GM23248 (cell line): ENCODE data around the gene GUCA2A. TPM values are rescaled to one million over a fixed set of nuclear protein-coding genes. Genes with fewer than 3 reads are reported as not detected.

ENCODE experiments used
- DNase-seq: peaks from one replicate; pipeline ENCODE4 v3.0.0-alpha.2; 2015
- H2AFZ ChIP-seq: fragments of 200-600 bp; sonication (generic); 2 replicates; pipeline ENCODE4 v1.6.1; 2016; ENCODE audit warnings: antibody characterized with exemption
- H3F3A ChIP-seq: fragments of 200-600 bp; sonication (generic); 2 replicates; pipeline ENCODE4 v1.6.1; 2016; ENCODE audit warnings: mild to moderate bottlenecking, antibody characterized with exemption, mixed run types; ENCODE audit not compliant: insufficient read depth
- H3K27ac ChIP-seq: fragments of 200-600 bp; sonication (generic); 2 replicates; pipeline ENCODE4 v1.5.1; 2016; ENCODE audit warnings: mild to moderate bottlenecking
- H3K27me3 ChIP-seq: fragments of 200-600 bp; sonication (generic); replicated peaks from 2 replicates; pipeline ENCODE4 v1.6.1; 2016; ENCODE audit warnings: mild to moderate bottlenecking; ENCODE audit not compliant: insufficient read depth
- H3K36me3 ChIP-seq: fragments of 200-600 bp; sonication (generic); 2 replicates; pipeline ENCODE4 v1.6.1; 2016; ENCODE audit warnings: low read depth, mild to moderate bottlenecking
- H3K4me1 ChIP-seq: fragments of 200-600 bp; sonication (generic); 2 replicates; pipeline ENCODE4 v1.6.1; 2016; ENCODE audit warnings: mild to moderate bottlenecking; ENCODE audit not compliant: insufficient read depth
- H3K4me2 ChIP-seq: fragments of 200-600 bp; sonication (generic); one replicate; pipeline ENCODE4 v1.6.1; 2016; ENCODE audit warnings: mild to moderate bottlenecking; ENCODE audit not compliant: unreplicated experiment
- H3K4me3 ChIP-seq: fragments of 200-600 bp; sonication (generic); 2 replicates; pipeline ENCODE4 v1.5.1; 2016; ENCODE audit warnings: mild to moderate bottlenecking
- H3K79me2 ChIP-seq: fragments of 200-600 bp; sonication (generic); 2 replicates; pipeline ENCODE4 v1.6.1; 2016; ENCODE audit warnings: mild to moderate bottlenecking; ENCODE audit not compliant: insufficient read depth
- H3K9ac ChIP-seq: fragments of 200-600 bp; sonication (generic); 2 replicates; pipeline ENCODE4 v1.6.1; 2016; ENCODE audit warnings: mild to moderate bottlenecking
- H3K9me2 ChIP-seq: fragments of 200-600 bp; sonication (generic); 2 replicates; pipeline ENCODE4 v1.6.1; 2016; ENCODE audit warnings: mixed run types, mild to moderate bottlenecking, moderate library complexity; ENCODE audit not compliant: insufficient read depth
- H3K9me3 ChIP-seq: fragments of 200-600 bp; sonication (generic); one replicate; pipeline ENCODE4 v1.6.1; 2017; ENCODE audit warnings: low read depth
- H4K20me1 ChIP-seq: fragments of 200-600 bp; sonication (generic); 2 replicates; pipeline ENCODE4 v1.6.0; 2016; ENCODE audit not compliant: insufficient read depth
- EZH2 ChIP-seq: fragments of 200-600 bp; sonication (generic); IDR thresholded peaks from 2 replicates; pipeline ENCODE4 v1.6.1; 2018; ENCODE audit warnings: antibody characterized with exemption, mild to moderate bottlenecking; ENCODE audit not compliant: insufficient read depth, poor library complexity, severe bottlenecking
- EZH2phosphoT487 ChIP-seq: fragments of 200-600 bp; sonication (generic); IDR thresholded peaks from 2 replicates; pipeline ENCODE4 v1.6.1; 2018; ENCODE audit warnings: antibody characterized with exemption, moderate library complexity, mild to moderate bottlenecking, low read depth; ENCODE audit not compliant: insufficient read depth
- WGBS, 2 experiments: methylation state at CpG; one replicate each; pipeline ENCODE4 v1.1.6; 2015 to 2017; ENCODE audit warnings: low lambda C conversion rate in 2 of 2, low coverage in 1 of 2; ENCODE audit errors: missing lambda C conversion rate in 2 of 2; 5-methylcytosine and 5-hydroxymethylcytosine counted together
- in situ Hi-C: fragments of 300-500 bp; cut with MboI; formaldehyde crosslinking; loops from 2 replicates; pipeline ENCODE4 v1.15.0; 2020
- polyA plus RNA-seq: library from polyadenylated mRNA; unstranded; fragments of >200 nt; fragmentation: Nextera tagmentation; extraction: Ambion mirVana; gene quantifications from 2 replicates; pipeline ENCODE4 v1.2.1, GENCODE V29; 2016
- total RNA-seq: library from RNA; depleted of rRNA; stranded (reverse); fragments of >200 nt; shearing (Covaris generic); gene quantifications from 2 replicates; pipeline ENCODE4 v1.2.3, GENCODE V29; 2014

GUCA2A gene
- total and polyA plus RNA-seq, 2 experiments from 2014 or later, result not detected

DNA sequence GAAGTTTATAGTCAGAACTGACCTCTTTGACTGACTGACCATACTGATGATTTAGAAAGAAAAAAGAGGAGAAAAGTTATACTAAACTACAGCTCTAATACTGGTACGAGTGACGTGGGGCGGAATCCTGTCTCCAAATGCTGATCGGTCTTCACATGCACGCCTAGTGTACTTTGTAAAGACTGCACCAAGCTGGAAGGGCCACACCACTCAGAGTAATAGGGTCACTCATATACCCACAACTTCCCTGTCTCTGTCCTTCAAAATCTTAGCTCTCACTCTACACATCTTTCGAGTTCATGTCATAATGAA, 19.4 kb upstream of the GUCA2A start:
- peaks cover 27% of the 10 kb centered on the region for H3K36me3 ChIP-seq
- H3K4me2 ChIP-seq, result no peak overlapping the region
- no peaks in the 10 kb centered on the region for H3K79me2 ChIP-seq
- no peak overlapping the region for H2AFZ ChIP-seq
- in situ Hi-C loops, result no loop called here
- no peaks in the 10 kb centered on the region for H3K9me3 ChIP-seq
- TF ChIP-seq EZH2phosphoT487 (no peak), EZH2 (no peak)
- H3F3A ChIP-seq, result peaks cover 35% of the 10 kb centered on the region
- no peak for DNase-seq
- no peak overlapping the region for H3K9ac ChIP-seq
- H3K4me3 ChIP-seq, result no peak overlapping the region
- WGBS, 2 experiments, result 98 to 100% methylated on average over 6 of the region's 6 CpGs
- H3K9me2 ChIP-seq, result no peaks in the 10 kb centered on the region
- peaks cover 22% of the 10 kb centered on the region for H3K4me1 ChIP-seq
- H4K20me1 ChIP-seq, result no peaks in the 10 kb centered on the region
- no peak overlapping the region for H3K27ac ChIP-seq
- no peaks in the 10 kb centered on the region for H3K27me3 ChIP-seq

DNA sequence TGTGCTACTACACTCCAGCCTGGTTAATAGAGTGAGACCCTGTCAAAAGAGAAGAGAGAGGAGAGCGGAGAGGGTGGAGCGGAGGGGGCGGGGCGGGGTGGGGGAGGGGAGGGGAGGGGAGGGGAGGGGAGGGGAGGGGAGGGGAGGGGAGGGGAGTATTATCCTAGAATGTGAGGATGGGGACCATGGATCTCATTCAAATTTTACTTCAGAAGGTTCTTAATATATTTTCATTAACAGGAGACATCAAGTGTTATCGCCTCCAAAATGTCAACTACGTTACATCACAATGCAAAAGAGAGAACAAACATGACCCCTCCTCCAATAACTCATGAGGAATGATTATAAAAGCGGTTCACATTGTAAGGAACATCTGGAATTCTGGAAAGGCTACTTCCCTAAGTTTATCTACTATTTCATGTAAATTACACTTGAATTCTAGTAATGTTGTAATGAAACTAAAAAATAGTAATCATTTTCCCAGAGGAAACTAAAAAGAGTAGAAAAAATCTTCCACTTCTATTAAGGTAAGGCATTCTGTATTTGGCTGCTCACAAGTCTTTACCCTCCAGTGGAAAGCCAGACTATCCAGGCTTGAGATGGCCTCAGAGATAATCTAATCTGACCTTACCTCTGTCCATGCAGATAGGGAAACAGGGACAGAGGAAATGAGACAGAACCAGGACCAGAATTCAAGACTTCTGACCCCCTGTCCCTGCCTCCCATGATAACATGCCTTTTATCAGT, 18.8 kb upstream of the GUCA2A start:
- Histone ChIP-seq H3K4me2 (no peak overlapping the region), H3K9me3 (no peaks in the 10 kb centered on the region), H3K27ac (no peak overlapping the region), H3K4me1 (peaks cover 25% of the 10 kb centered on the region), H3K27me3 (no peaks in the 10 kb centered on the region), H3K4me3 (no peak overlapping the region), H3K9me2 (no peaks in the 10 kb centered on the region), H3K79me2 (no peaks in the 10 kb centered on the region), H3F3A (peaks cover 37% of the 10 kb centered on the region), H3K36me3 (peaks cover 21% of the 10 kb centered on the region), H4K20me1 (no peaks in the 10 kb centered on the region), H2AFZ (no peak overlapping the region), H3K9ac (no peak overlapping the region)
- TF ChIP-seq EZH2phosphoT487 (no peak), EZH2 (no peak)
- in situ Hi-C loops, result no loop called here
- DNase-seq, result no peak
- 87 to 89% methylated on average over 3 to 7 of the region's 7 CpGs for WGBS, 2 experiments

DNA sequence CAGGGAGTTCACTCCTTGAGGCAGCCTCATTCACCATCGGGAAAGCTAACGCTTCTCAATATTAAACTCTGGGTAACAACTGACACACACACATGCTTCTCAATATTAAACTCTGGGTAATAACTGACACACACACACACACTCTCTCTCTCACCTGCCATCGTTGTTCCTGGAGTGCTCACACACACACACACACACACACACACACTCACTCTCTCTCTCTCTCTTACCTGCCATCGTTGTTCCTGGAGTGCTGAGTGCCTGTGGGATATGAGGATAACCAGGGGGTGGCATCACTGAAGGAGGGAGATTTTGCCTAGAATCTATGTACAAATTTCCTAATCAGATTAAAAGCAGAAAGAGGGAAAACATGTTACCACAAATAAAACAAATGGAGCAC, 17.1 kb upstream of the GUCA2A start:
- no peaks in the 10 kb centered on the region for H3K27me3 ChIP-seq
- H3K27ac ChIP-seq, result no peak overlapping the region
- H3K4me3 ChIP-seq, result no peak overlapping the region
- H3K9me3 ChIP-seq, result no peaks in the 10 kb centered on the region
- no peak overlapping the region for H3K4me2 ChIP-seq
- no peak for DNase-seq
- H3K9me2 ChIP-seq, result no peaks in the 10 kb centered on the region
- H4K20me1 ChIP-seq, result no peaks in the 10 kb centered on the region
- H3K36me3 ChIP-seq, result peaks cover 12% of the 10 kb centered on the region
- TF ChIP-seq EZH2phosphoT487 (no peak), EZH2 (no peak)
- H3K79me2 ChIP-seq, result no peaks in the 10 kb centered on the region
- WGBS, 2 experiments, result 96 to 100% methylated on average over 4 of the region's 4 CpGs
- H2AFZ ChIP-seq, result no peak overlapping the region
- H3K4me1 ChIP-seq, result peaks cover 30% of the 10 kb centered on the region
- in situ Hi-C loops, result no loop called here
- H3F3A ChIP-seq, result peaks cover 36% of the 10 kb centered on the region
- H3K9ac ChIP-seq, result no peak overlapping the region

DNA sequence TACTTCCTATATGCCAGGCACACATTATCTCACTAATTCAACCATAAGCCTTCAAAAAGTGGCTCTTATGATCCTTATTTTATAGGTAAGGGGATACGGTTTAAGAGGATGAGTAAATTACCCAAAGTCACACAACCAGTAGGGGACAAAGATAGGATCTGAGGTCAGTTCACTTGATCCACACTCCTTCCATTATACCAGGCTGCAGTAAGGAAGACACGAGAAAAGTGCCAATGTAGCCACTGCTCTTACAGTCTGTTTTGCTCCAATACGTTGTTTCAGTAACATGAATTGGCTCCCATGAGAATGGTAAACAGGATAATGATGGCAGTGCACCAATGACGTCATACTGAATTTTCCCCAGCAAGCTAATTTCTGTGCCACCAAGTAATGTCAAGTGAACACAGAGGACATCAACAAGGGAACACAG, 15.4 kb upstream of the GUCA2A start:
- Histone ChIP-seq H3K27me3 (no peaks in the 10 kb centered on the region), H3K9ac (no peak overlapping the region), H3K9me3 (no peaks in the 10 kb centered on the region), H2AFZ (no peak overlapping the region), H3K36me3 (peaks cover 12% of the 10 kb centered on the region), H3K4me2 (no peak overlapping the region), H3K9me2 (no peaks in the 10 kb centered on the region), H3K4me3 (no peak overlapping the region), H4K20me1 (no peaks in the 10 kb centered on the region), H3K79me2 (no peaks in the 10 kb centered on the region), H3K4me1 (peaks cover 17% of the 10 kb centered on the region), H3F3A (peaks cover 26% of the 10 kb centered on the region), H3K27ac (no peak overlapping the region)
- in situ Hi-C loops, result no loop called here
- 56 to 74% methylated on average over 4 of the region's 4 CpGs for WGBS, 2 experiments
- TF ChIP-seq EZH2phosphoT487, result no peak
- no peak for TF ChIP-seq EZH2
- no peak for DNase-seq
